GM19328 (cell line): Measurements from ENCODE around the gene PGAM4.
"Not testable (repeated sequence)": the region's sequence is repeated elsewhere in the genome, so short reads cannot be mapped to it uniquely, and the experiment has no call there.

Source experiments
- ATAC-seq: cut with Tn5 transposase; IDR thresholded peaks from one replicate; pipeline ENCODE4 v1.9.1; 2021; ENCODE audit warnings: mild to moderate bottlenecking, moderate library complexity; ENCODE audit not compliant: unreplicated experiment

The PGAM4 gene

GRCh38 chrX:77930581-77930980 is 38.9 kb downstream of the PGAM4 start:
- ATAC-seq = no peak

DNA sequence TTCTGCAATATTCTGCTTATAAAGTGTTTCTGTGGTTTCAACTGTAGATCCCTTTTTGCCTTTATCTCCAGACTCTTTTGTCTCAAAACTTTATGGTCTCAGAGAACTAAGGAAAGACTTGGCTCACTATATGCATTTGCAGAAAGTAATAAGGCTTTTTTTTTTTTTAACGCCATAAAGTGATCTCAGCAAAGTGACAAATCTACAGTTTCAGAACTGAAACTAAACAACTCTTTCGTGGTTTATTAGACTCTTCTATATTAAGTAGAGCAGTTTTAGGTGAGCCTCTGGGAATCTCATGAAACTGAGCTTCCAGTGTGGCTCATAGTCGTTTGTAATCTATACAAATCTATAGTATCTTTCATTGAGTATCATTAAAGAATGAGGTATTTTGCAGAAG is 43.7 kb downstream of the PGAM4 start:
- no peak for ATAC-seq

DNA sequence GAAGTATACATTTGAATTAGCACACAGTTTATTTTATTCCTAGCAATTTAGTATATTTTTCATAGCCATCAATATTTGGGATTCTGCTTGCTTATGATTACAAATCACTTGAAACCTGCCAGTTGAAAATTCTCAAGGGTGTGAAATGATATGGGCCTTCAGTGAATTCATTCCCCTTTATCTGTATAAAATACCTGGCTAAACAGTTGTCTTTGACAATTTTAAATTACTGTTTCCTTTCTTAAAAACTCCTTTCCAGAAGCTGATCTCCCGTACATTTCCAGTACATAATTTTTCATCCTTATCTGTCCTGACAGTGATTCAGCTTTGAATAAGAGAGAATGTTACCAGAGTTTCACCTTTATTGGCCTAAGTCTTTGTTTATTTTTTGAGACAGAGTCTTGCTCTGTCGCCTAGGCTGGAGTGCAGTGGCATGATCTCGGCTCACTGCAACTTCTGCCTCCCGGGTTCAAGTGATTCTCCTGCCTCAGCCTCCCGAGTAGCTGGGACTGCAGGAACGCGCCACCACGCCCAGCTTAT is 45.0 kb downstream of the PGAM4 start:
- ATAC-seq = no peak

GRCh38 chrX:77922787-77923186 is 46.7 kb downstream of the PGAM4 start:
- ATAC-seq = no peak

DNA sequence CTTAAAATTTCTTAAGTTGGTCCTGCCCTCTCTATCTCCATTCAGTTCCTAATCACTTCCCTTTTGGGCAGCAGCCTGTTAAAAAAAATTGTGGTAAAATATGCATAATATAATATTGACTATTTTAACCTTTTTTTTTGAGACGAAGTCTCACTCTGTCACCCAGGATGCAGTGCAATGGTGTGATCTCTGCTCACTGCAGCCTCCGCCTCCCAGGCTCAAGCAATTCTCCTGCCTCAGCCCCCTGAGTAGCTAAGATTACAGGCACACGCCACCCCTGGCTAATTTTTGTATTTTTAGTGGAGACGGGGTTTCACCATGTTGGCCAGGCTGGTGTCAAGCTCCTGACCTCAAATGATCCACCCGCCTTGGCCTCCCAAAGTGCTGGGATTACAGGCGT is 50.1 kb downstream of the PGAM4 start:
- ATAC-seq = not testable (repeated sequence)

GRCh38 chrX:77918568-77918967 is 50.9 kb downstream of the PGAM4 start:
- ATAC-seq = no peak
